Right atrium auricular region (tissue), 2 donors: Measurements from ENCODE around the gene PAX2. TPM values are rescaled to one million over a fixed set of nuclear protein-coding genes. Genes with fewer than 3 reads are reported as not detected.

Experiments used
- DNase-seq: peaks from one replicate; pipeline ENCODE4 v3.0.0-alpha.2; 2019; ENCODE audit warnings: low spot score
- H3K27ac ChIP-seq, 2 donors: fragments of 200-600 bp; sonication (generic); 1 replicate in 1 of 2; 2 replicates in 1 of 2; pipeline ENCODE4 v1.5.1; 2016 to 2019
- H3K27me3 ChIP-seq, 2 donors: fragments of 200-600 bp; sonication (generic); one replicate each; pipeline versions ENCODE4 v1.5.1 to v1.6.0; 2017 to 2019
- H3K36me3 ChIP-seq: fragments of 200-600 bp; sonication (generic); one replicate; pipeline ENCODE4 v1.5.1; 2016
- H3K4me1 ChIP-seq, 2 donors: fragments of 200-600 bp; sonication (generic); one replicate each; pipeline versions ENCODE4 v1.5.1 to v1.6.0; 2017 to 2019
- H3K4me3 ChIP-seq, 2 donors: fragments of 200-600 bp; sonication (generic); 1 replicate in 1 of 2; 2 replicates in 1 of 2; pipeline ENCODE4 v1.5.1; 2017 to 2019; ENCODE audit warnings: mild to moderate bottlenecking in 1 of 2, moderate library complexity in 1 of 2
- H3K9me3 ChIP-seq, 2 donors: fragments of 200-600 bp; sonication (generic); one replicate each; pipeline ENCODE4 v1.5.1; 2019
- CTCF ChIP-seq, 2 donors: fragments of 200-600 bp; sonication (generic); IDR thresholded peaks; one replicate each; pipeline ENCODE4 v1.5.1; 2019; ENCODE audit warnings: antibody characterized with exemption in 2 of 2
- total RNA-seq, 2 donors: library from RNA; depleted of rRNA; stranded (reverse); fragments of >200 nt; gene quantifications; one replicate each; pipeline ENCODE4 v1.1.0, GENCODE V29; 2016

PAX2 gene
- total RNA-seq, 2 donors from 2014 or later, result not detected

GRCh38 chr10:100793055-100793454, 47.7 kb downstream of the PAX2 start:
- no peak overlapping the region for H3K4me3 ChIP-seq
- TF ChIP-seq CTCF (IDR thresholded peaks at IDR 0.05), result no peak
- H3K36me3 ChIP-seq, result no peaks in the 10 kb centered on the region
- H3K9me3 ChIP-seq, result no peaks in the 10 kb centered on the region
- H3K27me3 ChIP-seq, result no peaks in the 10 kb centered on the region
- no peaks in the 10 kb centered on the region for H3K4me1 ChIP-seq
- no peak for DNase-seq
- H3K27ac ChIP-seq, result no peak overlapping the region

- Histone ChIP-seq H3K4me3 (no peak overlapping the region), H3K27ac (no peak overlapping the region), H3K9me3 (no peaks in the 10 kb centered on the region), H3K4me1 (no peaks in the 10 kb centered on the region), H3K36me3 (no peaks in the 10 kb centered on the region), H3K27me3 (no peaks in the 10 kb centered on the region)
- no peak for TF ChIP-seq CTCF (IDR thresholded peaks at IDR 0.05)
- DNase-seq, result no peak
These were observed 54.5 kb downstream of the PAX2 start for GRCh38 chr10:100799881-100800280.

GRCh38 chr10:100800931-100801330, 55.5 kb downstream of the PAX2 start:
- DNase-seq, result no peak
- no peaks in the 10 kb centered on the region for H3K4me1 ChIP-seq
- H3K9me3 ChIP-seq, result no peaks in the 10 kb centered on the region
- no peaks in the 10 kb centered on the region for H3K27me3 ChIP-seq
- H3K36me3 ChIP-seq, result no peaks in the 10 kb centered on the region
- no peak overlapping the region for H3K4me3 ChIP-seq
- no peak overlapping the region for H3K27ac ChIP-seq
- no peak for TF ChIP-seq CTCF (IDR thresholded peaks at IDR 0.05)

GRCh38 chr10:100802196-100802595, 56.8 kb downstream of the PAX2 start:
- Histone ChIP-seq H3K36me3 (no peaks in the 10 kb centered on the region), H3K27me3 (no peaks in the 10 kb centered on the region), H3K4me3 (no peak overlapping the region), H3K27ac (no peak overlapping the region), H3K9me3 (no peaks in the 10 kb centered on the region), H3K4me1 (no peaks in the 10 kb centered on the region)
- no peak for DNase-seq
- no peak for TF ChIP-seq CTCF (IDR thresholded peaks at IDR 0.05)

DNA sequence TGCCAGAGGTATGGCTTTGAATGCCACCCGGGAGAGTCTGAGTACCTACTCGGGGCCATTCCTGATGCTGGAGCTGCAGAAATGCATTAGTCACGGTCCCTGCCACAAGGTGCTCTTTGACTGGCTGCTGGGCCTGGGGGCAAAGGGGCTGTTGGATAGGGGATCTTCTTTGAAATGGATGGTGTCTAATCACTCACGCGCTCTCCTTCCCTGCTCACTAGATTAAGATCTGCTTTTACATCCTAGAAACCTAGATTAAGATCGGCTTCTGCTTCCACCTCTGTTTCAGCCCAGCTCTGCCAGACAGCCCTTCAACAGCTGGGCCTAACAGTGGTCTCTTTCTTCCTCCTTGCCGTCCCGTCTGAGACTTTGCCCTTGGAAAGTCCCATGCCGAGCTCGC, 57.2 kb downstream of the PAX2 start:
- Histone ChIP-seq H3K4me1 (no peaks in the 10 kb centered on the region), H3K9me3 (no peaks in the 10 kb centered on the region), H3K27ac (no peak overlapping the region), H3K4me3 (no peak overlapping the region), H3K36me3 (no peaks in the 10 kb centered on the region), H3K27me3 (no peaks in the 10 kb centered on the region)
- no peak for TF ChIP-seq CTCF (IDR thresholded peaks at IDR 0.05)
- DNase-seq, result no peak

- no peaks in the 10 kb centered on the region for H3K27me3 ChIP-seq
- H3K4me3 ChIP-seq, result no peak overlapping the region
- DNase-seq, result no peak
- H3K9me3 ChIP-seq, result no peaks in the 10 kb centered on the region
- no peak overlapping the region for H3K27ac ChIP-seq
- H3K4me1 ChIP-seq, result no peaks in the 10 kb centered on the region
- H3K36me3 ChIP-seq, result no peaks in the 10 kb centered on the region
- TF ChIP-seq CTCF (IDR thresholded peaks at IDR 0.05), result no peak
These were observed 58.1 kb downstream of the PAX2 start for GRCh38 chr10:100803492-100803891.
